ENCODE data around the gene RHEX.

DNA sequence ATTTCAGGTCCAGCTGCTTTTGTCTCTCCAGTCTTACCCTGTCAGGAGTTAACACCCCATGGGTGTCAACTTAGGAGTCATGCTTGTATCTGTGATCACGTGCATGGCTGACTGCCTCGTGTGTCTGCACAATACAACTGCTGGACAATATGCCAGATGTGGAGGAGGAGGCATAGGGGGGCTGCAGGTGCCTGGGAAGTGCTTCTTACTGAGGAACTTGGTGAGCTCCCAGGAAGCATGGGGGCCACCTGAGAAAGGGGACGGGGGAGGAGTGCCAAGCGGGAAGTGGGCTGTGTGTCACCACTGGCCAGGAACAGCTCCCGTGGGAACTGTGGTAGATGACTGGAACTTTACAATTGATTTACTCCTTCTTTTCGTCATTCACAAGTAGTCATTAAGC, 9.5 kb downstream of the RHEX start:
- TF ChIP-seq, protein P1, sequence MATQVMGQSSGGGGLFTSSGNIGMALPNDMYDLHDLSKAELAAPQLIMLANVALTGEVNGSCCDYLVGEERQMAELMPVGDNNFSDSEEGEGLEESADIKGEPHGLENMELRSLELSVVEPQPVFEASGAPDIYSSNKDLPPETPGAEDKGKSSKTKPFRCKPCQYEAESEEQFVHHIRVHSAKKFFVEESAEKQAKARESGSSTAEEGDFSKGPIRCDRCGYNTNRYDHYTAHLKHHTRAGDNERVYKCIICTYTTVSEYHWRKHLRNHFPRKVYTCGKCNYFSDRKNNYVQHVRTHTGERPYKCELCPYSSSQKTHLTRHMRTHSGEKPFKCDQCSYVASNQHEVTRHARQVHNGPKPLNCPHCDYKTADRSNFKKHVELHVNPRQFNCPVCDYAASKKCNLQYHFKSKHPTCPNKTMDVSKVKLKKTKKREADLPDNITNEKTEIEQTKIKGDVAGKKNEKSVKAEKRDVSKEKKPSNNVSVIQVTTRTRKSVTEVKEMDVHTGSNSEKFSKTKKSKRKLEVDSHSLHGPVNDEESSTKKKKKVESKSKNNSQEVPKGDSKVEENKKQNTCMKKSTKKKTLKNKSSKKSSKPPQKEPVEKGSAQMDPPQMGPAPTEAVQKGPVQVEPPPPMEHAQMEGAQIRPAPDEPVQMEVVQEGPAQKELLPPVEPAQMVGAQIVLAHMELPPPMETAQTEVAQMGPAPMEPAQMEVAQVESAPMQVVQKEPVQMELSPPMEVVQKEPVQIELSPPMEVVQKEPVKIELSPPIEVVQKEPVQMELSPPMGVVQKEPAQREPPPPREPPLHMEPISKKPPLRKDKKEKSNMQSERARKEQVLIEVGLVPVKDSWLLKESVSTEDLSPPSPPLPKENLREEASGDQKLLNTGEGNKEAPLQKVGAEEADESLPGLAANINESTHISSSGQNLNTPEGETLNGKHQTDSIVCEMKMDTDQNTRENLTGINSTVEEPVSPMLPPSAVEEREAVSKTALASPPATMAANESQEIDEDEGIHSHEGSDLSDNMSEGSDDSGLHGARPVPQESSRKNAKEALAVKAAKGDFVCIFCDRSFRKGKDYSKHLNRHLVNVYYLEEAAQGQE (IDR thresholded peaks at IDR 0.05; ENCODE audit: low read depth, low read length) = no peak
- TF ChIP-seq MEF2A (IDR thresholded peaks at IDR 0.05; ENCODE audit: borderline replicate concordance, low read depth) (no peak), GABPA (IDR thresholded peaks at IDR 0.05; ENCODE audit: low read depth) (no peak), ELF1 (IDR thresholded peaks at IDR 0.05) (no peak), EP300 (IDR thresholded peaks at IDR 0.05; ENCODE audit: borderline replicate concordance in 1 of 2, low read depth in 1 of 2, low read length in 1 of 2) (no peak), SMC3 (IDR thresholded peaks at IDR 0.05; ENCODE audit: low read depth, low read length) (no peak)
- TF ChIP-seq, protein P2, sequence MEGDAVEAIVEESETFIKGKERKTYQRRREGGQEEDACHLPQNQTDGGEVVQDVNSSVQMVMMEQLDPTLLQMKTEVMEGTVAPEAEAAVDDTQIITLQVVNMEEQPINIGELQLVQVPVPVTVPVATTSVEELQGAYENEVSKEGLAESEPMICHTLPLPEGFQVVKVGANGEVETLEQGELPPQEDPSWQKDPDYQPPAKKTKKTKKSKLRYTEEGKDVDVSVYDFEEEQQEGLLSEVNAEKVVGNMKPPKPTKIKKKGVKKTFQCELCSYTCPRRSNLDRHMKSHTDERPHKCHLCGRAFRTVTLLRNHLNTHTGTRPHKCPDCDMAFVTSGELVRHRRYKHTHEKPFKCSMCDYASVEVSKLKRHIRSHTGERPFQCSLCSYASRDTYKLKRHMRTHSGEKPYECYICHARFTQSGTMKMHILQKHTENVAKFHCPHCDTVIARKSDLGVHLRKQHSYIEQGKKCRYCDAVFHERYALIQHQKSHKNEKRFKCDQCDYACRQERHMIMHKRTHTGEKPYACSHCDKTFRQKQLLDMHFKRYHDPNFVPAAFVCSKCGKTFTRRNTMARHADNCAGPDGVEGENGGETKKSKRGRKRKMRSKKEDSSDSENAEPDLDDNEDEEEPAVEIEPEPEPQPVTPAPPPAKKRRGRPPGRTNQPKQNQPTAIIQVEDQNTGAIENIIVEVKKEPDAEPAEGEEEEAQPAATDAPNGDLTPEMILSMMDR (IDR thresholded peaks at IDR 0.05) = no peak

Data from SK-N-SH (cell line).